Uterus (tissue), 4 donors: ENCODE measurements around the gene SLC2A13. TPM values are rescaled to one million over a fixed set of nuclear protein-coding genes. Genes with fewer than 3 reads are reported as not detected.

Experiments used
- DNase-seq, 2 donors: peaks; one replicate each; pipeline ENCODE4 v3.0.0-alpha.2; 2019 to 2020
- H3K27ac ChIP-seq, 2 donors: fragments of 200-600 bp; sonication (generic); 1 replicate in 1 of 2; 2 replicates in 1 of 2; pipeline ENCODE4 v1.5.1; 2016 to 2018
- H3K27me3 ChIP-seq, 2 donors: fragments of 200-600 bp; sonication (generic); one replicate each; pipeline ENCODE4 v1.5.1; 2018 to 2019; ENCODE audit warnings: control low read depth in 1 of 2
- H3K36me3 ChIP-seq, 2 donors: fragments of 200-600 bp; sonication (generic); one replicate each; pipeline ENCODE4 v1.5.1; 2019; ENCODE audit warnings: control low read depth in 1 of 2
- H3K4me1 ChIP-seq, 2 donors: fragments of 200-600 bp; sonication (generic); one replicate each; pipeline ENCODE4 v1.5.1; 2018 to 2019; ENCODE audit warnings: control low read depth in 1 of 2
- H3K4me3 ChIP-seq, 2 donors: fragments of 200-600 bp; sonication (generic); 1 replicate in 1 of 2; 2 replicates in 1 of 2; pipeline ENCODE4 v1.5.1; 2018 to 2019; ENCODE audit warnings: mild to moderate bottlenecking in 1 of 2
- H3K9me3 ChIP-seq, 2 donors: fragments of 200-600 bp; sonication (generic); one replicate each; pipeline ENCODE4 v1.5.1; 2019; ENCODE audit warnings: control low read depth in 1 of 2
- POLR2A ChIP-seq, 2 donors: fragments of 450-650 bp; IDR thresholded peaks; one replicate each; pipeline ENCODE4 v1.6.1; 2016; ENCODE audit warnings: antibody characterized with exemption in 2 of 2, mild to moderate bottlenecking in 1 of 2, moderate library complexity in 1 of 2
- intact Hi-C: fragments of 100-400 bp; cut with DNase I; formaldehyde crosslinking; loops from one replicate; pipeline ENCODE4 v1.15.1; 2023; ENCODE audit warnings: low total_unique reads
- total RNA-seq, 4 donors: library from RNA; depleted of rRNA in 3 of 4; stranded (reverse); fragments of >200 nt in 3 of 4; gene quantifications; one replicate each; pipeline versions ENCODE4 v1.1.0 to v1.2.4, GENCODE V29; 2014 to 2023
- TF ChIP-seq, protein P1 (sequence below), 4 experiments: fragments of 200-600 bp in 2 of 4; fragments of 450-650 bp in 2 of 4; sonication (generic) in 2 of 4; IDR thresholded peaks; one replicate each; pipeline ENCODE4 v1.5.1; 2016 to 2019; ENCODE audit warnings: antibody characterized with exemption in 4 of 4, mild to moderate bottlenecking in 2 of 4, moderate library complexity in 1 of 4
- donor health status: DM: yes; HTN: yes; CAD: no.

The SLC2A13 gene
- total RNA-seq, 4 donors from 2014 or later, result 12.8 to 31.7 (median 15.3) TPM

GRCh38 chr12:39780913-39781446, 324.9 kb downstream of the SLC2A13 start:
- intact Hi-C loops, result loop anchor here (5.0 kb wide), 1 partner anchor 176 kb away; no protein-coding TSS in a partner anchor
- TF ChIP-seq POLR2A (IDR thresholded peaks at IDR 0.05), result no peak
- TF ChIP-seq, protein P1, sequence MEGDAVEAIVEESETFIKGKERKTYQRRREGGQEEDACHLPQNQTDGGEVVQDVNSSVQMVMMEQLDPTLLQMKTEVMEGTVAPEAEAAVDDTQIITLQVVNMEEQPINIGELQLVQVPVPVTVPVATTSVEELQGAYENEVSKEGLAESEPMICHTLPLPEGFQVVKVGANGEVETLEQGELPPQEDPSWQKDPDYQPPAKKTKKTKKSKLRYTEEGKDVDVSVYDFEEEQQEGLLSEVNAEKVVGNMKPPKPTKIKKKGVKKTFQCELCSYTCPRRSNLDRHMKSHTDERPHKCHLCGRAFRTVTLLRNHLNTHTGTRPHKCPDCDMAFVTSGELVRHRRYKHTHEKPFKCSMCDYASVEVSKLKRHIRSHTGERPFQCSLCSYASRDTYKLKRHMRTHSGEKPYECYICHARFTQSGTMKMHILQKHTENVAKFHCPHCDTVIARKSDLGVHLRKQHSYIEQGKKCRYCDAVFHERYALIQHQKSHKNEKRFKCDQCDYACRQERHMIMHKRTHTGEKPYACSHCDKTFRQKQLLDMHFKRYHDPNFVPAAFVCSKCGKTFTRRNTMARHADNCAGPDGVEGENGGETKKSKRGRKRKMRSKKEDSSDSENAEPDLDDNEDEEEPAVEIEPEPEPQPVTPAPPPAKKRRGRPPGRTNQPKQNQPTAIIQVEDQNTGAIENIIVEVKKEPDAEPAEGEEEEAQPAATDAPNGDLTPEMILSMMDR (IDR thresholded peaks at IDR 0.05), result no peak
- no peak overlapping the region for H3K27ac ChIP-seq

DNA sequence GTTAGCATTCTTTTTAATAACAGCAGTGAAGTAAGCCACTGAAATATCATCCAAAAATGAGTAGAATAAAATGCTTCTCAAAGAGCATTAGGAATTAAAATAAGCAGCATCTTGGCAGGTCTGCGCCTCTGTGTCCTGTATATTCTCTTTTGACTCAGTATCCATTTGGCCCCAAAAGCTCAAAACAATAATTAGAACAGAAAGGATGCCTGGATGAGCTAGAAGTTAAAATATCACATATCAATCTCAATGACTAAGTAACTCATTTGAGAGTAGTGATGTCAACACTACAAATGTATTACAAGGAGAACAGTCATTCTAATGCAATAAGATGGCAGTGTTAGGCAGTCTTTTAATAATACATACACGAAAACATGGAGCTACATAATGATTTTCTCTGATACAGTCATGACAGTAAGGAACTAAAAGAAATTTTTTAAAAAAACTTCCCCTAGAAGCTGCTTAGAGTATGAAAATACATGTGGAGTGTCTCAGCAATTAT, 325.4 kb downstream of the SLC2A13 start:
- Histone ChIP-seq H3K9me3 (no peaks in the 10 kb centered on the region), H3K36me3 (no peaks in the 10 kb centered on the region), H3K4me3 (no peak overlapping the region), H3K4me1 (no peaks in the 10 kb centered on the region), H3K27me3 (no peaks in the 10 kb centered on the region), H3K27ac (no peak overlapping the region)
- TF ChIP-seq, protein P1 (IDR thresholded peaks at IDR 0.05), result no peak
- TF ChIP-seq POLR2A (IDR thresholded peaks at IDR 0.05), result no peak
- intact Hi-C loops, result loop anchor here (5.0 kb wide), 1 partner anchor 177 kb away; no protein-coding TSS in a partner anchor
- no peak for DNase-seq

More at GRCh38 chr12:39780913-39781446, 324.9 kb downstream of the SLC2A13 start:
- H3K9me3 ChIP-seq, result no peaks in the 10 kb centered on the region
- no peaks in the 10 kb centered on the region for H3K36me3 ChIP-seq
- no peaks in the 10 kb centered on the region for H3K27me3 ChIP-seq
- DNase-seq, result no peak
- H3K4me3 ChIP-seq, result no peak overlapping the region
- H3K4me1 ChIP-seq, result no peaks in the 10 kb centered on the region

- Histone ChIP-seq H3K4me1 (no peaks in the 10 kb centered on the region), H3K27me3 (no peaks in the 10 kb centered on the region), H3K36me3 (no peaks in the 10 kb centered on the region), H3K27ac (no peak overlapping the region), H3K9me3 (no peaks in the 10 kb centered on the region), H3K4me3 (no peak overlapping the region)
- no peak for DNase-seq
- intact Hi-C loops, result loop anchor here (5.0 kb wide), 1 partner anchor 177 kb away; no protein-coding TSS in a partner anchor
- TF ChIP-seq, protein P1 (IDR thresholded peaks at IDR 0.05), result no peak
- TF ChIP-seq POLR2A (IDR thresholded peaks at IDR 0.05), result no peak
Measured at GRCh38 chr12:39779768-39780340, 326.0 kb downstream of the SLC2A13 start.

DNA sequence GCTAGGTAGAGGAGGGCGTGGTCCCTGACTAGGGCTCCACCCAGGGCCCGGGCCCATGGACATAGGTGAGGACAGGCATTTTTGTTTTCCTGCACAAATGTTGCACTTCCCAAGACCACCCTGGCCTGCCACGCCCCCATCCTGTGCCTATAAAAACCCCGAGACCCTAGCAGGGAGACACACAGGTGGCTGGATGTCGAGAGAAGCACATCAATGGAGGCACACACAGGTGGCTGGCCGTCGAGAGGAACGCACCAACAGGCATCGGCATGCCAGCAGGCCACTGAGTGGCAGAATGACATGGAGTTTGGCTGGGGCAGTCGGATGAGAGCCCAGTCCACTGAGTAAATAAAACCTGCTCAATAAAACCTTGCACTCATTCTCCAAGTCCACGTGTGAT, 328.4 kb downstream of the SLC2A13 start:
- no peak for DNase-seq
- TF ChIP-seq POLR2A (IDR thresholded peaks at IDR 0.05), result no peak
- TF ChIP-seq, protein P1 (IDR thresholded peaks at IDR 0.05), result no peak
- Histone ChIP-seq H3K4me1 (no peaks in the 10 kb centered on the region), H3K27me3 (no peaks in the 10 kb centered on the region), H3K36me3 (no peaks in the 10 kb centered on the region), H3K27ac (no peak overlapping the region), H3K9me3 (no peaks in the 10 kb centered on the region), H3K4me3 (no peak overlapping the region)
- intact Hi-C loops, result no loop called here

DNA sequence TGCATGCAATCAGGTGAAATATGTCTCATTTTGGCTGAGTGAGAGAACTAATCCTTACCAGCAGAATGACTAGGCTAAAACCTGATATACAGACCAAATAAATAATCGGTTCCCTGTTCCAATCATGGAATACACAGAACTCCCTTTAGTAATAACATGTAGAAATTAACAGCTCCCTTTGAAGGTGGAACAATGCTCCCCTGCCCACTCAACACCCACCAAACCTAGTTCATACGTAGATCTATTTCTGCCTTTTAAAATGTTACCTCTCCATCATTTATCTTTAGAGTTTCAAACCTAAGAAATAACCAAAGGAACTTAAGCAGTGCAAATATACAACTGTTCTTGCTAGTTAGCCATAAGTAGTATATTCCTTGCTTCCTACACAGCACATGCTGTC, 332.6 kb downstream of the SLC2A13 start:
- intact Hi-C loops, result no loop called here
- no peak overlapping the region for H3K27ac ChIP-seq

More for the DNA sequence above, 332.6 kb downstream of the SLC2A13 start:
- Histone ChIP-seq H3K4me1 (no peaks in the 10 kb centered on the region), H3K36me3 (no peaks in the 10 kb centered on the region), H3K4me3 (no peak overlapping the region), H3K9me3 (no peaks in the 10 kb centered on the region), H3K27me3 (no peaks in the 10 kb centered on the region)
- no peak for TF ChIP-seq POLR2A (IDR thresholded peaks at IDR 0.05)
- TF ChIP-seq, protein P1 (IDR thresholded peaks at IDR 0.05), result no peak
- no peak for DNase-seq
